Activated naive CD8-positive, alpha-beta T cell (primary cell): ENCODE data around the gene OR2T34.
"Not testable (repeated sequence)": the region's sequence is repeated elsewhere in the genome, so short reads cannot be mapped to it uniquely, and the experiment has no call there.

ENCODE experiments used
- H3K27ac Mint-ChIP-seq: one replicate; pipeline ENCODE4 v1.8.0; 2021; ENCODE audit warnings: mixed read lengths
- H3K27me3 Mint-ChIP-seq: one replicate; pipeline ENCODE4 v1.8.0; 2021; ENCODE audit warnings: mixed read lengths
- H3K36me3 Mint-ChIP-seq: one replicate; pipeline ENCODE4 v1.8.0; 2021; ENCODE audit warnings: mixed read lengths
- H3K4me1 Mint-ChIP-seq: one replicate; pipeline ENCODE4 v1.8.0; 2021; ENCODE audit warnings: low read depth, mixed read lengths
- H3K4me3 Mint-ChIP-seq: one replicate; pipeline ENCODE4 v1.8.0; 2021; ENCODE audit warnings: mild to moderate bottlenecking, mixed read lengths
- H3K9me3 Mint-ChIP-seq: one replicate; pipeline ENCODE4 v1.8.0; 2021; ENCODE audit warnings: low read depth, mixed read lengths

OR2T34 gene

DNA sequence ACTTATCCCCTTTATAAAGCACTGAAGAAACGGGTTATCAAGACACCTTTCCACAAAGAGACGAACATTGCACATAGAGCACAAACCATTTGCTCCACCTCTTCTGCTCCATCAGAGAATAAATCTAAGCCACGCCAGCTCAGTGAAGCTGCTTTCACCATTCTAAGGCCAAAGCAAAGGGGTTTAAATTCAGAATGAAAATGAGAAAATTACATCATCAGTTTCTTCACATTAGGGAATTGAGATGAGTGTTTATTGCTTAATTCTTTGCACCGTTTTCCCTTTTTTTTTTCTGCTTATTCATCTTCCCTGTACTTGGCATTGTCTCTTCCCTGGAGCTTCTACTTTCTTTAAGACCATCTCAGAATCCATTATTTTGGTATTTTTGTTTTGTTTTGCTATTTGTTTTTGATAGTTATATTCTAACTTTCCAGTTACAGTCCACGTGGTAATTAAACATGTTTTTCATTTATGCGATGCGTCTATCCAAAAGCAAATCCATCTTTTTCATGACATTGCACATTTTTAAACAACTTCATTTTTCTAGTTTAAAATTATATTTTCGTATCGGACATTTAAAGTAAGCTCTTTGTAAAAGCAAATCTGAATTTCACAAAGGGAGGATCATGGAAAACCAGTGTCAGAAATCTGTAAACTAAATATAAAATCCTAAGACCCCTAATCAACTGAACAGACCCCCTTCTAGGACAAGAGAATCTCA lies 1.9 kb upstream of the OR2T34 start:
- Mint-ChIP-seq H3K4me3 (no peak overlapping the region), H3K9me3 (peaks cover 10% of the 10 kb centered on the region), H3K27ac (no peak overlapping the region), H3K27me3 (no peaks in the 10 kb centered on the region), H3K36me3 (no peaks in the 10 kb centered on the region), H3K4me1 (no peaks in the 10 kb centered on the region)

DNA sequence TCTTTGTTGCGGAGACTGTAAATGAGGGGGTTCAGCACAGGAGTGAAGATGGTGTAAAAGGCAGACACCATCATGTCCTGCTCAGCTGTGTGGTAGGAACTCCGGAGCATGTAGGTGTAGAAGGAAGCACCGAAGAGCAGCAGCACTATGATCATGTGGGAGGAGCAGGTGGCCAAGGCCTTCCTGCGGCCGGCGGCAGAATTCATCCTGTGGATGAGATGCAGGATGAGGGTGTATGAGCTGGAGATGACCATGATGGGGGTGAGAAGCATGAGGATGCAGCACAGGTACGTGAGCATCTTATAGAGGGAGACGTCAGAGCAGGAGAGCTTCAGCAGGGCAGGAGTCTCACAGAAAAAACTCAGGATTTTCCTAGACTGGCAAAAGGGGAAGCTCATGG lies 701 bp downstream of the OR2T34 start:
- not testable (repeated sequence) for H3K4me1 Mint-ChIP-seq, H3K36me3 Mint-ChIP-seq, H3K27me3 Mint-ChIP-seq, H3K27ac Mint-ChIP-seq, H3K9me3 Mint-ChIP-seq, H3K4me3 Mint-ChIP-seq

DNA sequence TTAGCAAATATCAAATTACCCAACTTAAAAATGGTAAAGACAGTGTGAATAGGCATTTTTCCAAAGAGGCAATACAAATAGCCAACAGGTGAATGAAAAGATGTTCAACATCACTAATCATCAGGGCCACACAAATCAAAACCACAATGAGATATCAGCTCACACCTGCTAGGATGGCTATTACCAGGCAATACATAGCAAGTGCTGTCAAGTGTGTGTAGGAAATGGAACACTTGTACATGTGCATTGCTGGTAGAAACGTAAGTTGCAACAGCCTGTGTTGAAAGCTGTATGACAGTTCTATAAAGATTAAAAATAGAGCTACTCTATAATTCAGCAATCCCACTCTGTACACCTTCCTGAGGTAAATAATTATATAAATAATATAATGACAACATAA lies 2.5 kb downstream of the OR2T34 start:
- H3K27me3 Mint-ChIP-seq, H3K27ac Mint-ChIP-seq, H3K4me3 Mint-ChIP-seq, H3K36me3 Mint-ChIP-seq, H3K9me3 Mint-ChIP-seq, H3K4me1 Mint-ChIP-seq: not testable (repeated sequence)

DNA sequence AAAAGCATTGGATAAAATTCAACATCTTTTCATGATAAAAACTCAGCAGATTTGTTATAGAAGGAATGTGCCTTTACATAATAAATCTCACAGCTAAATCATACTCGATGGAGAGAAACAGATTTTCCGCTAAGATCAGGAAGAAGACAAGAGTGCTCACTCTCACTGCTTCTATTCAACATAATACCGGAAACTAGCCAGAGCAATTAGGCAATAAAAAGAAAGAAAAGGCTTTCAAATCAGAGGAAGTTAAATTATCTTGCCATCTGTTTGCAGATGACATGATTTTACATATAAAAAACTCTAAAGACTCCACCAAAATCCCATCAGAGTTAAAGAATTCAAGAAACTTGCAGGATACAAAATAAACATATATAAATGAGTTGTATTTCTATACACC lies 3.7 kb downstream of the OR2T34 start:
- not testable (repeated sequence) for H3K36me3 Mint-ChIP-seq, H3K4me3 Mint-ChIP-seq, H3K27me3 Mint-ChIP-seq, H3K27ac Mint-ChIP-seq, H3K9me3 Mint-ChIP-seq
- peaks cover 15% of the 10 kb centered on the region for H3K4me1 Mint-ChIP-seq

DNA sequence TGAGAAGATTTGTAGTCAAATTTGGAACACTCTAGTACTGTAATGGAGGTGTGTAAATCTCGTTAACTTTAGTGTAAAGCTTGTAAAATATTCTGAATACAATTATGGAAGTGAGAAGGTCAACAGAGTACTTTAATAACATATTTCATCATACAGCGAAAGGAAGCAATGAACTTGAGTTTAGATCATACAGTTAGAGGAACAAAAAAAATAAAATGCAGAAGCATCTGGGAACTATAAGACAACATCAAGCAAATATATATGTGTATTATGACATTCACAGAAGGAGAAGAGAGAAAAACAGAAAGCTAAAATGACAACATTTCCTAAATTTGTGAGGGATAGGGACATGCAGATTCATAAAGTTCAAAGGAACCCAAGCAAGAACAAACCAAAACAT lies 5.5 kb downstream of the OR2T34 start:
- H3K4me1 Mint-ChIP-seq, result peaks cover 26% of the 10 kb centered on the region
- not testable (repeated sequence) for H3K27me3 Mint-ChIP-seq, H3K4me3 Mint-ChIP-seq, H3K27ac Mint-ChIP-seq, H3K9me3 Mint-ChIP-seq, H3K36me3 Mint-ChIP-seq

DNA sequence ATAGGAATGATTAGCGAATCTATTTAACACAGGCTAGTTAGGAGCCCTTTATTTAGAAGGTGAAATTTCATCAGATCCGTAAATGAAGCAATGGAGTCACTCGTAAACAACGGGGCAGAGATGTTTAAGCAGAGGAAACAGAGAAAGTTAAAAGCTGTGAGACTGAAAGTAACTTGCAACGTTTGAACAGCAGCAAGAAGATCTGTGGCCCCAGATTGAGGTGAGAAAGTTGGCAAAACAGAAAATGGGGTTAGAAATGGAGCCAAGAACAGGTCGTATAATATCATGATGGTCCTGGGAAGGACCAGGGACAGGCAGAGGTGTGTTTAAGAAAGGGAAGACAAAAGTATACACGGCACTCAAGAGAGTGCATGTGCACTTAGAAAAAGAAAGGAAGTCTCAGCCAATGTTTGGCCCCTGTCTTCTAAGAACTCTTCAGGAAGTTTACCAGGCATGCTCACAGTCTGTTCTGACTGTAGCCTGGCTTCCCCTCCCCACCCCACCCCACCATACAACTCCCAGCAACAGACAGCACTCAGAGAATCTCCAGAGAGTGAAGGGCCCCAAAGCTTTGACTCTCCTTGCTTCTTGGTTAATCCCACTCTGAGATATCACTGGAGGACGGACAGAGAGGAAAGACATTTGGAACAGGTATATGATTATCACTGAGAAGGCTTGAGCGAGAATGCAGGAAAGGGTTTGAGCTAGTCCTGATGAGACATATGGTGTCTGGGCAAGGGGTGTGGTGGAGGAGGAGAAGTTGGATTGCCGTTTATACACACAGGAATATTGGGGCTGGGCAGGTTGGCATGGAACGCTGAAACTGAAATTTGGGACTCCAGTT lies 8.8 kb downstream of the OR2T34 start:
- Mint-ChIP-seq H3K4me3 (peak overlapping the region; percentile 97), H3K4me1 (peaks cover 24% of the 10 kb centered on the region), H3K27ac (peak overlapping the region; percentile 100)
- not testable (repeated sequence) for H3K27me3 Mint-ChIP-seq, H3K9me3 Mint-ChIP-seq, H3K36me3 Mint-ChIP-seq

DNA sequence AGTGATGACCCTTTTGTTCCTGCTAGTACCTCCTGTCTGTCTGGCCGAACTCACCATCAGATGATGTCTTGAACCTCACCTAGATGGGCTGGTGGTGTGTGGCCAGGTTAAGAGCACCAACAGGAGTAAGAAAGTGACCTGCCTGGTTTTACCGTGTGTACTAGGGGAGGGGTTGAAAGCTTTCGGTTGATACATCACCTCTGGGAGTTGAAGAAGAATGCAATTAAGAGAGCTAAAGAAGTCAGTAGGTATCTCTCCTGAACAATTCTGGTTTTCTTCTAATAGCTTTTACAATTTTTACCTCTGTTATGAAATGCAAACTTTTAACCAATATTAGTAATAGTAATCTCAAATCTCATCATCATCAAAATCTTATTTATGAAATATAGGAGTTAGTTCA lies 11.9 kb downstream of the OR2T34 start, which contains the start of gene OR2T29:
Gene OR2T29 (minus strand): TSS at position 101 of the 400 bp plus-strand sequence. CDS start 3,281 bp downstream, outside the sequence.
- H3K36me3 Mint-ChIP-seq, H3K4me3 Mint-ChIP-seq, H3K27ac Mint-ChIP-seq, H3K27me3 Mint-ChIP-seq, H3K9me3 Mint-ChIP-seq: not testable (repeated sequence)
- H3K4me1 Mint-ChIP-seq, result peaks cover 20% of the 10 kb centered on the region

DNA sequence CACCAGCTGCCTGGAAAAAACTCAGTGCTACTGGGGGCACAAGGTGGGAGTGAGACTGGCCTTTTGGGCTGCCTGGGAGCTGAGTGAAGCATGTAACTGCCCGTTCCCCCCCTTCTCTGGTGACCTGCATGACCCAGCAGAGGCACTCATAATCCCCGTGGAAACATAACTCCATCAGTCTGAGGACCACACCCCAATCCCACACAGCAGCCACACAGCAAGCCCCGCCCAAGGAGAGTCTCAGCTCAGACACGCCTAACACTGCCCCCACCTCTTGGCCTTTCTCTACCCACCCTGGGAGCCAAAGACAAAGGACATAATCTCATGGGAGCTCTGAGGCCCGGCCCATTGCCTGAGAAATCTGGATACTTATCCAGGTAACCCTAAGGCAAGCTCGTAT lies 23.5 kb downstream of the OR2T34 start:
- H3K9me3 Mint-ChIP-seq, H3K4me3 Mint-ChIP-seq, H3K4me1 Mint-ChIP-seq, H3K36me3 Mint-ChIP-seq, H3K27me3 Mint-ChIP-seq, H3K27ac Mint-ChIP-seq: not testable (repeated sequence)

DNA sequence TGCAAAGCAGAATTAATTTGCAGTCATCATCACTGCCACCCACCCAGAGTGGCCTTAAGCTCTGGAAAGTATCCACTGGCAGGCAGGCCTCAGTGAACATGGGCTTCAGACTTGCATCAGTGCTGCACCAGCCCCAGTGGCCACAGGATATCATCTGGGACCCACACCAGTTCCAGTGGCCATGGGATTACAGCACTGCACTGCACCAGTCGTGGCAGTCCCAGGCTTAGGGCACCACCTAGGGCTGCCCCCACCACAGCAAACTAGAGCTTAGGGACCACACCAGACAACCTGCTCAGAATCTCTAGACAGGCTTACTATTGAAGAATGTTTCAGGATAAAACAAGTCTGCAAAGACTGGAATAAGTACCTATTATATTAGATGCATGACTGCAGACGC lies 27.2 kb downstream of the OR2T34 start:
- H3K4me1 Mint-ChIP-seq, H3K36me3 Mint-ChIP-seq, H3K27me3 Mint-ChIP-seq, H3K4me3 Mint-ChIP-seq, H3K27ac Mint-ChIP-seq, H3K9me3 Mint-ChIP-seq: not testable (repeated sequence)

DNA sequence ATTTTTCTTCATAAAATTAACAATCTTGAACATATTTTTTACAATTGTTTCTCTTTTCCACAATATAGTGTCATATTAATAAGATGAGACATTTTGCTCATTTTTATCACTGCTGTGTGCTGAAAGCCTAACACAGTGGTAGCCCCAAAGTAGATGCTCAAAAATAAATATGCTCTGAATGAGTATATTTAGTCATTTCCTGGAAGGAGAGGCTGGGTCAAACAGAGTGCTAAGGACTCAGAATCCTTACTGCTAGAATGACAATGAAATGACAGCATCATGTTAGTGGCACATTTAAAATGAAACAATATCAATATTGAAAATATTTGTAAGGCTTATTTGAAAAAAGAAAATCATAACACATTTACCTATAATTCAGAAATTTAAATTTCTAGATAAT lies 37.1 kb downstream of the OR2T34 start:
- H3K36me3 Mint-ChIP-seq, H3K4me3 Mint-ChIP-seq, H3K27me3 Mint-ChIP-seq, H3K9me3 Mint-ChIP-seq, H3K27ac Mint-ChIP-seq, H3K4me1 Mint-ChIP-seq: not testable (repeated sequence)
